Measurements from ENCODE around the gene PRKAG2. TPM values are rescaled to one million over a fixed set of nuclear protein-coding genes. Genes with fewer than 3 reads are reported as not detected.

PRKAG2 gene
- total RNA-seq, 1 donor from 2014 or later = 17.9 TPM

- H3K9me3 Mint-ChIP-seq = no peaks in the 10 kb centered on the region
- peaks cover 25% of the 10 kb centered on the region for H3K4me1 Mint-ChIP-seq (ENCODE audit: unreplicated experiment)
Observed at GRCh38 chr7:151817981-151818673, 58.8 kb downstream of the PRKAG2 start.

GRCh38 chr7:151817315-151817690 is 59.6 kb downstream of the PRKAG2 start:
- H3K4me1 Mint-ChIP-seq (ENCODE audit: unreplicated experiment) = peaks cover 22% of the 10 kb centered on the region
- H3K27me3 Mint-ChIP-seq = peaks cover 27% of the 10 kb centered on the region
- H3K27ac Mint-ChIP-seq = no peak overlapping the region
- TF ChIP-seq CTCF (conservative IDR thresholded peaks at IDR 0.05) = no peak
- H3K4me3 Mint-ChIP-seq = no peak overlapping the region
- no peaks in the 10 kb centered on the region for H3K36me3 Mint-ChIP-seq
- no peaks in the 10 kb centered on the region for H3K9me3 Mint-ChIP-seq
- DNase-seq (ENCODE audit: extremely low spot score, unreplicated experiment) = no peak

More at GRCh38 chr7:151817981-151818673, 58.8 kb downstream of the PRKAG2 start:
- Mint-ChIP-seq H3K36me3 (no peaks in the 10 kb centered on the region), H3K27me3 (peaks cover 24% of the 10 kb centered on the region), H3K4me3 (no peak overlapping the region), H3K27ac (no peak overlapping the region)
- TF ChIP-seq CTCF (conservative IDR thresholded peaks at IDR 0.05) = no peak
- DNase-seq (ENCODE audit: extremely low spot score, unreplicated experiment) = no peak

GRCh38 chr7:151816562-151817314 is 60.2 kb downstream of the PRKAG2 start:
- Mint-ChIP-seq H3K36me3 (no peaks in the 10 kb centered on the region), H3K27ac (no peak overlapping the region), H3K27me3 (peaks cover 31% of the 10 kb centered on the region), H3K4me1 (ENCODE audit: unreplicated experiment) (peaks cover 22% of the 10 kb centered on the region), H3K9me3 (no peaks in the 10 kb centered on the region), H3K4me3 (no peak overlapping the region)
- no peak for DNase-seq (ENCODE audit: extremely low spot score, unreplicated experiment)
- TF ChIP-seq CTCF (conservative IDR thresholded peaks at IDR 0.05) = no peak

- Mint-ChIP-seq H3K9me3 (no peaks in the 10 kb centered on the region), H3K27me3 (peaks cover 31% of the 10 kb centered on the region), H3K36me3 (no peaks in the 10 kb centered on the region), H3K4me1 (ENCODE audit: unreplicated experiment) (peaks cover 22% of the 10 kb centered on the region), H3K27ac (no peak overlapping the region), H3K4me3 (no peak overlapping the region)
- no peak for TF ChIP-seq CTCF (conservative IDR thresholded peaks at IDR 0.05)
- DNase-seq (ENCODE audit: extremely low spot score, unreplicated experiment) = no peak
Observed at GRCh38 chr7:151815419-151815818, 61.5 kb downstream of the PRKAG2 start.

- no peak overlapping the region for H3K4me3 Mint-ChIP-seq
- H3K27ac Mint-ChIP-seq = no peak overlapping the region
- H3K27me3 Mint-ChIP-seq = peaks cover 36% of the 10 kb centered on the region
- peaks cover 18% of the 10 kb centered on the region for H3K4me1 Mint-ChIP-seq (ENCODE audit: unreplicated experiment)
- no peaks in the 10 kb centered on the region for H3K9me3 Mint-ChIP-seq
- no peak for DNase-seq (ENCODE audit: extremely low spot score, unreplicated experiment)
- no peaks in the 10 kb centered on the region for H3K36me3 Mint-ChIP-seq
- no peak for TF ChIP-seq CTCF (conservative IDR thresholded peaks at IDR 0.05)
Observed at GRCh38 chr7:151814400-151815009, 62.4 kb downstream of the PRKAG2 start.

Measured in type B pancreatic cell (in vitro differentiated cells).